Glomerular visceral epithelial cell (primary cell): ENCODE data around the gene RPL19.

Experiments
- DNase-seq: peaks from one replicate; pipeline ENCODE4 v3.0.0-alpha.2; 2016; ENCODE audit errors: extremely low spot score

Gene RPL19

DNA sequence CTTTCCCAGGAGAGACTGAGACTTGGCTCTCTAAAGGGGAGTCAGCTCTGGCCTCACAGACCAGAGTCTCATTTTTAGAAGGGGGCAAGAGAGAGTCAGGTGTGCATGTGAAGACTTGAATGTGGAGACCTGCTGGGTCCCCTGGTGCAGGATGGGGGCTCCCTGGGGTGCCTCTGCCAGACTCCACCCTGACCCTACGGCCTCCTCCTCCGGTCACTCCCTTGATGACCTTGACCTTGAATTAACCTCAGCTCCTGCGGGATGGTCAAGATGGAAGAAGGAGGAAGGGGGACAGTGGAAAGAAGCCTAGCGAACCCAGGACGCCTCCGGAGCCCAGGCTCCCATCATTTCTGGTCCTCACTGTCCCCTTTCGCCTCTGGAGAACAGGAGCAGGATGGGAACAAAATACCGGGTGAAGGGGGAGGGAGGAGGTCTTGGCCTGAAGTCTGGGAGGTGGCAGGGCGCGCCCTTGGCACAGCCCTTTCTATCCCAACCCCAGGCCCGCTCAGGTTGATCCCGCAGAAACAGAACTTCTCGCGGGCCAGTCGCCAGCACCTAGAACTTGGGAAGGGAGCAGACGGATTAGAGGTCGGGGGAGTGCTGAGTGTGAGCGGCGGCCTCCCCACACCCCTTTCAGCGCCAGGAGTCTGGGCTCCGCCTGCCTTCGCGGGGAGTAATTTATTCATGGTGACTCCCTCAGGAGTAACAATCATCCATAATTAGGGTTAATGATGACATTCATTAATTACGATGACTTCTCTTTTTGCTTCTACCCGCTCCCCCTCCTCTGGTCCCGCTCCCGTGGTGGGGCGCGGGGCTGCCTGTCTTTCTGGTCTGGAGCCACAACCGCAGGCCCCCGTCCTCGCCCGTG lies 24.1 kb downstream of the RPL19 start:
- DNase-seq: no peak

- DNase-seq: no peak
Observed at GRCh38 chr17:39224778-39225307, 24.8 kb downstream of the RPL19 start.

DNA sequence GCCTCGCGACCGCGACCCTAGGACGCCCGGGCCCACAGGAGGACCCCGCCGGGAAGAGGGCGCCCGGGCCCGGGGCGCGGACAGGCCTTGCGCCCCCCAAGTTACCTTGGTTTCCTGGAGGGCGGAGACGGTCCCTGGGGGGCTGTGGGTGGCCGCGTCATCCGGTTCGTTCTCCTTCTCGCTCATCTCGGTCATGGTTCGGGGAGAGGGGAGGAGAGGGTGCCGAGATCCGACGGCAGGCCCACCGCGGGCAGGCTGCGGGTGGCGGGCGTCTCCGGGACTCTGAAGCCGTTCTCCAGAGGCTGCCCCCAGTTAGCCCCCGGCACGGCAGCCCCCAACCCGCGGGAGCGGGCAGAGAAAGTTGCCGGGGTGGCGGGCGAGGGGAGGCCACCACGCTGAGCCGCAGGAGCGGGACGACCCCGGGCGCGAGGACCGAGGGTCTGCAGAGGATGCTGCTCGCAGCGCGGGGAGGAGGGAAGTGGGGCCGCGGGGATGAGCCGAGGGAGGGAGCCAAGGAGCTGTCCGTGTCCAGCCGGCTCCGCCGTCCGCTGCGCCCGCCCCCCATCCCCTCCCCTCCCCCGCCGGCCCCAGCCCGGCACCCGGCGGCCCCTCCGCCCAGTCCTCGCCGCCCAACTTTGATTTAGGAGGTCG lies 25.4 kb downstream of the RPL19 start, which contains the start of gene STAC2:
Gene STAC2, minus strand, starts transcription at position 638 of the 651 bp plus-strand sequence. Its CDS starts 443 bp downstream, at position 195.
- DNase-seq: no peak

DNA sequence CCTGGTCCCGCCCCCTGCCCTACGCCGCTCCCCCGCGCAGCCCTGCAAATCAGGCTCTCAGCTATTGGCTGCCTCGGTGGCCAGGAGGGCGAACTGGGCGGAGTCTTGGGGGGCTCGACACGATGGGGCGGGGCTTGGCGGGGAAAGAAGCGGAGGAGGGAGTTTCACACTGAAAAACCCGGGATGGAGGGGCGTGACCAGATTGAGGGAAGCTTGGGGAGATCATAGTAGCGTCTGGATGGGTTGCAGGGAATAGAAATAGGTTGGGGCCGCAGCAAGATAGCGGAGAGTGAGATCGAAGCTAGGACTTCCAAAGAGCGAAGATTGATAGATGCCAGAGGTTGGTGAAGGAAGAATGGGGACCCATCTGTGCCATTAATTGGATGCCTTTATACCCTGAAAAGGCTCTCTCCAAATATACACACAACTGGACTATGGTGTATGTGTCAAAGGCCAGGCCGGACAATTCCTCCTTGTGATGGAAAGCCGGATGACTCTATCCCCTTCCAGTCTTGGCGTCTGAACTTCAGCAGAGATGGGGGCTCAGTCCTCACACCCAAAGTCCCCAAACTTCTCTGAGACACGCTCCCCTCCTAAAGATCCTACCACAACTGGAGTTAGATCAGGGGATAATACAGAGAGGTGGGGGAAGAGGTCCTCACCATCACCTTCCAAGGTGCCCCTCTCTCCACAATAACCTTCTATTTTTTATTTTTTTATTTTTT lies 26.0 kb downstream of the RPL19 start:
- DNase-seq: no peak

DNA sequence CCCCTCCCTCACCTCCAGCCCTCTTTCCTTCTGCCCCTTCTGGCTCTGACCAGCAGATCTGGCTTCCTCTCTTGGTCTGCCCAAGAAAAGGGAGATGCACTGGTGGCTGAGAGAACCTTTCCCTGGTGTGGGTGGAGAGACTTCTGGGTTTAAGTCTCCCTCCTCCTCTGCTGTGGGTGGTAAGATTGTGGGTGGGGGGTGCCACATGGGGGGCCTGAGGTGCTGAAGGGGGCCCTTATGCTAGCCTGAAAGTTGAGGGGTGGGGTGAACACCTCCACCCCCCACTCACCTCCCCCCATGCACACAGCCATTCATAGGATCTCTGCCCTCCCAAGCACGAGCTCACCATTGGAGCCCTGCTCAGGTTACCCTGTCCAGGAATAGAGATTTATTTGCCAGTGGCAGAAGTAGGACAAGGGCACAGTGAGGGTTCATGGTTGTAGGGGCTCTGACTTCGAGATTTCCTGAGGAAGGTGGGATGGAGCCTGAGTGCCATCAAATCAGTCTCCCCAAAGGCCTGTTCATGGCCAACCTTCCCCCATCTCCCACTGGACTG lies 27.4 kb downstream of the RPL19 start:
- no peak for DNase-seq

GRCh38 chr17:39229274-39229913 lies 29.3 kb downstream of the RPL19 start:
- no peak for DNase-seq

GRCh38 chr17:39230361-39230760 lies 30.3 kb downstream of the RPL19 start:
- DNase-seq: no peak

DNA sequence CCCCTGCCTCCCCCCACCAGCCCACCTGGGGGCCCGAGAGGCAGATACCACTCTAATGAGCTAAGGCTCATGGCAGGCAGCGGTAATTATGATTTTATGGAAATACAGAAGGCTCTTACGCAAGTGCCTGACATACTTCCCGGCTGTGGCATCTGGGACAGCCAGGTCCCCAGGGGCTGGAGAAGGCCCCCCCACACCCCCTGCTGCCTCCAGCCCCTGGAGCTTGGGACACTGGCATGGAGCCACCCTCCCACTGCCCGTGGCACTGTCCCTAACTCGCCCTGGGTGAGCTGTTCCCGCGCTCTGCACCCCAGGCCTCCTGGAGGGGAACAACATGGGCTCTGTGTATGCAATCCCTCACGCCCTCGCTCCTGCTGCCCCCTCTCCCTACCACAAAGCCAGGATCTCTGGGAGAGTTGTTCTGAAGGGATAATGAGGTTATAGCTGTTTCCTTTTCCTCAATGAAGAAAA lies 31.0 kb downstream of the RPL19 start:
- DNase-seq: no peak

GRCh38 chr17:39231591-39232551 lies 31.8 kb downstream of the RPL19 start:
- peak; percentile 27 for DNase-seq

DNA sequence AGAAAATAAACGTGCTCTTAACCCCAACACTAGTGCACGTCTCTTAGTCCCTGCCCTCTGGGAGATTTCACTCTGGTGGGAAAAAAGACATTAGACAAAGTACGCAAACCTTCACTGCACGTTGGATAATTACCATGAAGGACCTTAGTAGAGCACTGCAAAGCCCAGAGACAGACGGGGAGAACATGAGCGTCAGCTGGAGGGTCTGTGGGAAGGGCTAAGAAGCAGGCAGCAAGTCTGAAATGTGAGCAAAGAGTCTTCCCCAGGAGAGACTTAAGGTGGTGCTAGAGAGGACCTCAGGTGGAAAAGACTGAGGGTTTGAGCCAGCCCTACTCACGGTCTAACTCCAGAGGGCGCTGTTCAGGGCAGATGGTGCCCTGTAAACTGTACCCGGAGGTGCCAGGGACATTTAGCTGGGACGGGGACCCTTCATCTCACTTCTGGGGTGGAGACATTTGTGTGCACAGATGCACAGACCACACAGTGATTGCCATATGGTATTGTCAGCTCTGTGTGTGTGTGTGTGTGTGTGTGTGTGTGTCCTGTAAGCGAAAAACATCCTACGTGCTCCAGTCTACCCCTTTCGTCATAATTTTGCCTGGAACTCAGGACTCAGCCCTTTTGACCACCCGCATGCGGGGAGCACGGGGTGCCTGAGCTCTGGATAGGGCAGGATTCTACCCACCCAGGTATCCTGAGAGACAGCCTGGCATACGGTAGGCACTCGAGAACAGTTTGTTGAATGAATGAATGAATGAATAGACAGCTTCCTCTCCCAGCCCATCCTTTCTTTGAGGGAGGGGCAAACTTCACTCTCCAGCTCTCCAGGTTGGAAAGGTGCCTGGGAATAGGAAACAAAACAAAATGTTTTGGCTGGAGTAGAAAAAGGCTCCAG lies 35.7 kb downstream of the RPL19 start:
- DNase-seq: peak; percentile 63

- no peak for DNase-seq
Observed at GRCh38 chr17:39236450-39236927, 36.4 kb downstream of the RPL19 start.

DNA sequence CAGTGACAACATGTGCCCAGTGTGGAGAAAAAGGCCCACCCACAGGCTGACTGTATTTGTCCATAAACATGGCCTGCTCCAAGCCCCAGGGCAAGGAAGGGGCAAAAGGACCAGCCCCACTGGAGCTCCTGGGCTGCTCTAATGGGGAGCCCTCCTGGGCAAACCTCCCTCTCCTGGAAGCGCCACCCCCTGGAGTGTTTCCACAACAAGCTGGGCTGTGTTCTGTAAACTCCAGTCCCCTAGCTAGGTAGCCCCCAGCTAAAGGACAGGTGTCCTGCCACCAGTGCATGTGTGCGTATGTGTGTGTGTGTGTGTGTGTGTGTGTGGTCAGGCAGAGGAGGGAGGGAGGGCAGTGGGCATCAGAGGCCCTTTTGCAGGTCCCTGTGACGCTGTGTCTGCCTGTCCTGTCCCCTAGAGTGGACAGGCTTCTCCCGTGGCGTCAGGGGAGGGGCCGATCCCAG lies 36.9 kb downstream of the RPL19 start:
- no peak for DNase-seq

DNA sequence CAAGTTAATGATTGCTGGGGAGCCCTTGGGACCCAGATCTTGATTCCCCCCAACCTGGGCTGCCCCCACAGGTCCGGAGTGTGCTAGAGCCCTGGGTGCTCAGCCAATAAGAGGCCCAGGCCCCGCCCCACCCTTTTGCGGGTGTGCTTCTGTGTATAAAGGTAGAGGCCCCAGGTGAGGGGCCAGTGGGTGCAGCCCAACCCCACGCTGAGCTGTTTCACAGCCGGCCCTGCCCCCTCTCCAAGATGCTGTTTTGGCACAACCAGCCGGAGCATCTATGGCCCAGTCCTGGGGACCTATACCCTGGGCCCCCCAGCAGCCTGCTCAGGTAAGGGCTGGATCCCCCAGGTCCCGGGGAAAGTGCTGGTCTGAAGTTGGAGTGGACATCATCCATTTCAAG lies 37.5 kb downstream of the RPL19 start:
- DNase-seq: no peak

DNA sequence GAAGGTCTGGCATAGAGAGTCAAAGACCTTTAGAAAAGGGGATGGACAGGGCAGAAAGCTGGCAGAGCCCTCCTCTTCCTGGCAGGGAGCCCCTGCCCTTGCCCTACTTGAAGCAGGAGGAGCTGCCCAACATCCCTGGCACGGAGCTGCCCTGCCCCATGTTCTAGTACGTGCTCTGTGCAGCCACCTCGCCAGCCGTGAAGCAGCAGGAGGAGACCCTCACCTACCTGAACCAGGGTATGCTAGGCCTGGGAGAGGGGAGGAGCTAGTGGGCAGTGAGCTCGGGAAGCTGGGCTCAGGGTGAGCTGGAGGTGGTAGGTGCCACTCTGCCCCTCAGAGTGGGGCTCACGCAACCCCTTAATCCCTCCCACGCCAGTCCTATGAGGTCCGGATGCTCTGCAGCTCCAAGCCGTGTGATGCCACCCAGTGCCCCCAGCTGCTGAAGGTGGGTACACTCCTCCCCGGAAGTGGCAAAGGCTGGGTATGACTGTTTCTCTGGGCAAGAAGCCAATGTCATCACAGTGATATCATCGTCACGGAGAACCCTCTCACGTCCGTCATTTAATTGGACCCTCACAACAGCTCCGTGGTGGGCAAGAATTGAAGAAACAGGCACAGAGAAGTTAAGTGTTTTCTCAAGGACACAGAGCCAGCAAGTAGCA lies 38.4 kb downstream of the RPL19 start:
- peak; percentile 87 for DNase-seq

DNA sequence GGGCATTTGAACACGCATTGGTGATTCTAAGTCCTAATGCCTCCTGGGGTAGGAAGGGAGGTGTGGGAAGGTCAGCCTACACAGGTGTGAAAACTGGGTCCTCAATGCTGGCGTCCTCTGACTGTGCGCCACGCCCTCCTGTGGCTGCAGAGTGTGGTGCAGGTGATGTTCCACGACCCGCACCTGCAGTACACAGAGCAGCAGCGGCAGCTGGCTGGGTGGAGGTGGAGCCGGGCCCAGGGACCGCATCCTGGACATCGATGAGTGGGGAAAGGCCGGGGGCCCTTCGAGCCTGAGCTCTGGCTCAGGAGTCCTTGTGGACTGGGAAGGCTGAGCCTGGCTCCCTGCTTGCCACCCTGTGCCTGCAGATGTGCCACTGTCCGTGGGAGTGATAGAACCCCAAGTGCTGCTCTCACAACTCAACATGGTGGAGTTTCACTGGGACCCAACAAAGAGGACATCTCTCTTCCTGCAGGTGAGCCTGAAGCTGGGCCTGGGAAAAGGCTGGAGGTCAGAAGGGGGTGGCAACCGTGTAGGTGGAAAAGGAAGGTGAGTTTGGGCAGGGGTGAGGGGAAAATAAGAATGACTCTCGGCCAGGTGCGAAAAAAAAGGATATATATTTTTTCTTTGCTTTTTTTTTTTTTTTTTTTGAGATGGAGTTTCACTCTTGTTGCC lies 39.7 kb downstream of the RPL19 start:
- peak; percentile 37 for DNase-seq

DNA sequence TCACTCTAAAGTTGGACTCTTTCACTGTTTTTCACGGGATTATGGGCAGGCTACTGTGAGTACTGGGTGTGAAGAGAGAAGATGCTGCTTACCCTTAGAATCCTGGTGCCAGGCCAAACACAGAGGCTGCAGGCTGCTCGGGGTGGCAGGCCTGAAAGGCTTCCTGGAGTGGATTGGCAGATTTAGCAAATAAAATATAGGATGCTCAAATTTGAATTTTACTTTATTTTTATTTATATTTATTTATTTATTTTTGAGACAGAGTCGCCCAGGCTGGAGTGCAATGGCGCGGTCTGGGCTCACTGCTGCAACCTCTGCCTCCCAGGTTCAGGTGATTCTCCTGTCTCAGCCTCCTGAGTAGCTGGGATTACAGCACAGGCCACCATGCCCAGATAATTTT lies 40.5 kb downstream of the RPL19 start:
- DNase-seq: no peak

- DNase-seq: no peak
Observed at GRCh38 chr17:39243155-39243554, 43.1 kb downstream of the RPL19 start.
